Heart right ventricle (tissue), 16 donors: ENCODE results near the gene KRT7. TPM values are rescaled to one million over a fixed set of nuclear protein-coding genes. Genes with fewer than 3 reads are reported as not detected.
"Not testable (repeated sequence)": the region's sequence is repeated elsewhere in the genome, so short reads cannot be mapped to it uniquely, and the experiment has no call there.

Source experiments
- ATAC-seq, 8 donors: fragments of 200-7000 bp; cut with Tn5 transposase; one replicate each; pipeline ENCODE4 v1.9.1; 2020; ENCODE audit warnings: mild to moderate bottlenecking in 8 of 8, moderate library complexity in 8 of 8, moderate number of reproducible peaks in 1 of 8
- DNase-seq, 2 donors: peaks; one replicate each; pipeline ENCODE4 v3.0.0-alpha.2; 2020
- H3K27ac ChIP-seq, 10 donors: fragments of 200-600 bp; sonication (generic) in 2 of 10; one replicate each; pipeline versions ENCODE4 v1.5.0 to v1.8.0; 2020 to 2022; ENCODE audit warnings: mild to moderate bottlenecking in 3 of 10
- H3K27me3 ChIP-seq, 7 donors: fragments of 200-600 bp; one replicate each; pipeline ENCODE4 v1.8.0; 2021 to 2022; ENCODE audit warnings: mild to moderate bottlenecking in 2 of 7
- H3K36me3 ChIP-seq, 9 donors: fragments of 200-600 bp; sonication (generic) in 1 of 9; one replicate each; pipeline versions ENCODE4 v1.5.0 to v1.8.0; 2020 to 2022; ENCODE audit warnings: mild to moderate bottlenecking in 2 of 9
- H3K4me1 ChIP-seq, 9 donors: fragments of 200-600 bp; sonication (generic) in 1 of 9; one replicate each; pipeline versions ENCODE4 v1.5.0 to v1.8.0; 2020 to 2022; ENCODE audit warnings: mild to moderate bottlenecking in 4 of 9
- H3K4me3 ChIP-seq, 10 donors: fragments of 200-600 bp; sonication (generic) in 2 of 10; one replicate each; pipeline versions ENCODE4 v1.5.0 to v1.8.0; 2020 to 2022; ENCODE audit warnings: mild to moderate bottlenecking in 7 of 10, moderate library complexity in 2 of 10
- H3K9me3 ChIP-seq, 11 donors: fragments of 200-600 bp in 10 of 11; sonication (generic) in 2 of 11; one replicate each; pipeline versions ENCODE4 v1.5.0 to v1.8.0; 2013 to 2022; ENCODE audit warnings: mild to moderate bottlenecking in 2 of 11, control low read depth in 1 of 11, moderate library complexity in 1 of 11
- CTCF ChIP-seq, 9 donors: fragments of 200-600 bp; sonication (generic) in 2 of 9; IDR thresholded peaks; one replicate each; pipeline versions ENCODE4 v1.5.0 to v1.8.0; 2021 to 2022; ENCODE audit warnings: antibody characterized with exemption in 9 of 9, mild to moderate bottlenecking in 5 of 9, moderate library complexity in 1 of 9
- WGBS, 2 donors: extraction: QIAGEN DNeasy Blood & Tissue Kit; methylation state at CpG; one replicate each; pipeline ENCODE4 v1.1.7; 2013; ENCODE audit warnings: inconsistent platforms in 1 of 2; 5-methylcytosine and 5-hydroxymethylcytosine counted together
- intact Hi-C, 10 donors: fragments of 100-400 bp; cut with DNase I; formaldehyde crosslinking; loops; one replicate each; pipeline versions ENCODE4 v1.11.1 to v1.14.2; 2022
- polyA plus RNA-seq, 2 donors: library from polyadenylated mRNA; stranded (reverse); fragments of 200-250 nt; gene quantifications; one replicate each; pipeline ENCODE4 v1.2.3, GENCODE V29; 2013
- total RNA-seq, 10 donors: library from RNA; stranded (reverse); fragmentation: NEBNext Ultra II Directional in 3 of 10; extraction: Animal tissue kit (Norgen Biotek cat#: 25700) in 3 of 10; gene quantifications; one replicate each; pipeline versions ENCODE4 v1.2.1 to v1.2.4, GENCODE V29; 2021 to 2023
- donor health status: Arrhythmogenic right ventricular cardiomyopathy.
- donor health status: ischemic (EF 13 %, LVEDD 7.1; RV severe dilation, severe dysfunction).
- donor health status: healthy with polysubstance abuse.
- donor health status: DM: no; HTN: yes; CAD: no.
- donor health status: DM: no; HTN: no; CAD: no.
- donor health status: ischemic (EF 25% LVEDD 6.9; RV normal size, moderate dysfunction).
- donor health status: ischemic (EF 25% LVEDD 5.7; RV mildly dilated, moderate dysfunction).
- donor health status: healthy.
- donor health status: DM: yes; HTN: yes; CAD: no.
- donor health status: Ischemic cardiomyopathy.
- donor health status: ischemic (EF 35%, LVEDD 5.7; RV mildly dilated, moderate dysfunction).
- donor health status: nonischemic (EF 11% LVEDD 7.7; RV severe dilation, severe dysfunction).
- donor health status: DM: yes; HTN: yes; CAD: no.
- donor health status: PGD.
- donor health status: ischemic (EF 29% LVEDD 5.4; RV normal size, mild dysfunction).
- donor health status: nonischemic (EF 23%, LVEDD 6.1; RV moderate dilation, normal function).

Gene KRT7
- total and polyA plus RNA-seq, 12 donors: 0.59 to 10.8 (median 1.8) TPM; not detected in 3

DNA sequence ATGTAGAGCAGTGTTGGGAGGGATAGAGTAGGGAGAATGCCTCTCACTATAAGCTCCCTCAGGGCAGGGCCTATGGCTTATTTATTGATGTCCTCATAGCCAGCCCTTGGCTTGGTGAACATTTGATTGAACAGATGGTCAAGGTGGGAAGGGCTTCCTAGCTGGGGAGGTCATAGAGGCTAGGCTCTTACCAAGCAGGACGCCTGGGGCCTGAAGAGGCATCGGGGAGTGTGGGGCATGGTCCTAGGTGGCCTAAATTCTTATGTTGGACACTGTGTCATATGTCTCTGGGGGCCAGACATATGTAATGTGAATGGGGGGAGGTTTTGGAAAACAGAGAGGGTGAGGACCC lies 23.5 kb downstream of the KRT7 start:
- 61 to 86% methylated on average over 2 of the region's 2 CpGs for WGBS, 2 donors
- intact Hi-C loops: no loop called here
- peaks cover 16 to 84% (median 76%) of the 10 kb centered on the region in 7 donors for H3K27me3 ChIP-seq

DNA sequence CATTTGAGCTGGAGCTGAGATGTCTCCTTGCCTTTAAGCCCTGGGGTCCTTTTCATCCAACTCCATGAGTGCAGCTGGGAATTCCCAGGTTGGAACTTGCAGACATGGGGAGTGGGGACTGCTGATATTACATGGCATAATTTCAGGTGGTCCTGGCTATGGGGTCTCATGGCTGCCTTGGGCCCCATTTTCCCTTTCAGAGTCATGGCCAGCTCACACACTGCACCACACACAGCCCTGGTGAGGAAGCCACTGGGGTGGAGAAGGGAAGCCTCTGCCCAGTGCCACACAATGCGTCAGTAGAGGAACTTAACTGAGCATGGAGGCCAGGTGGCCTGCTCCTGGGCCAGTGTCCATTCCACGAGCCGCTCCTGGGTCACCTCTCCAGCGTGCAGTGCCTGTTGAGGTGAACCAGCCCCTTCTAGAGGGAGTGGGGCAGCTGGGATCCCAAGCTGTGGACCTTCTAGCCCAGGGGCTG lies 24.1 kb downstream of the KRT7 start:
- H3K4me1 ChIP-seq: peaks cover 5 to 9% (median 6%) of the 10 kb centered on the region in 9 donors
- TF ChIP-seq CTCF (IDR thresholded peaks at IDR 0.05): no peak
- ATAC-seq (no peak), DNase-seq (no peak)
- no peak overlapping the region for H3K27ac ChIP-seq
- WGBS, 2 donors: 92% methylated on average over 4 of the region's 4 CpGs
- no peaks in the 10 kb centered on the region for H3K36me3 ChIP-seq
- H3K9me3 ChIP-seq: no peaks in the 10 kb centered on the region
- peaks cover 16 to 89% (median 80%) of the 10 kb centered on the region in 7 donors for H3K27me3 ChIP-seq
- intact Hi-C loops: no loop called here
- no peak overlapping the region for H3K4me3 ChIP-seq

More for the DNA sequence above, 23.5 kb downstream of the KRT7 start:
- Histone ChIP-seq H3K4me3 (no peak overlapping the region), H3K27ac (no peak overlapping the region), H3K9me3 (no peaks in the 10 kb centered on the region), H3K36me3 (no peaks in the 10 kb centered on the region), H3K4me1 (peaks cover 5 to 9% (median 6%) of the 10 kb centered on the region in 9 donors)
- TF ChIP-seq CTCF (IDR thresholded peaks at IDR 0.05): no peak
- no peak for ATAC-seq
- no peak for DNase-seq

DNA sequence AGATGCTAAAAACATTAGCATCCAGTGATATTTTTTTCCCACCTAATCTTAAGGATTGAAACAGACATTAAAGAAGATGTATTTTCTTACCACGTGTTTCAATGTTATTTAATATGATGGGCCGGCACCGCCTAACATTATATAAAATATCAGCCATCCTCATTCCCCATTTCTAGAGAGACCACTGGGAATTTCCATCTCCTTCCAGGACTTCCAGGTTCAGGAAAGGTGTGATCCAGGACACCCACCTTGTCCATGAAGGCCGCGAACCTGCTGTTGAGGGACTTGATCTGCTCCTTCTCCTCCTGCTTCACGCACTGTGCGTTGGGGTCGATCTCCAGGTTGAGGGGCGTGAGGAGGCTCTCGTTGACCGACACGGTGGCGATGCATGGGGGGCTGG lies 24.9 kb downstream of the KRT7 start:
- H3K4me1 ChIP-seq, H3K27ac ChIP-seq, intact Hi-C loops, H3K9me3 ChIP-seq, DNase-seq, H3K36me3 ChIP-seq, ATAC-seq: not testable (repeated sequence)
- peak overlapping the region in 1 of 10 donors; percentile 5 for H3K4me3 ChIP-seq
- peaks cover 16 to 97% (median 84%) of the 10 kb centered on the region in 7 donors for H3K27me3 ChIP-seq
- 46 to 52% methylated on average over 12 to 13 of the region's 13 CpGs for WGBS, 2 donors

GRCh38 chr12:52258335-52258901 lies 25.4 kb downstream of the KRT7 start:
- Histone ChIP-seq H3K4me3 (peak overlapping the region in 6 of 10 donors; percentile 5 to 27 (median 20)), H3K27ac (no peak overlapping the region), H3K27me3 (peaks cover 16 to 99% (median 81%) of the 10 kb centered on the region in 7 donors), H3K36me3 (no peaks in the 10 kb centered on the region), H3K4me1 (peaks cover 5 to 9% (median 6%) of the 10 kb centered on the region in 9 donors), H3K9me3 (no peaks in the 10 kb centered on the region)
- peak in 1 of 9 donors; percentile 14 for TF ChIP-seq CTCF (IDR thresholded peaks at IDR 0.05)
- ATAC-seq (peak in 3 of 8 donors; percentile 22 to 46 (median 37)), DNase-seq (peak in 1 of 2 donors; percentile 33)
- 6 to 7% methylated on average over 54 to 72 of the region's 72 CpGs for WGBS, 2 donors
- intact Hi-C loops: no loop called here

- Histone ChIP-seq H3K4me1 (peaks cover 5 to 9% (median 6%) of the 10 kb centered on the region in 9 donors), H3K9me3 (no peaks in the 10 kb centered on the region), H3K27me3 (peaks cover 16 to 87% (median 69%) of the 10 kb centered on the region in 7 donors), H3K36me3 (no peaks in the 10 kb centered on the region), H3K27ac (no peak overlapping the region), H3K4me3 (no peak overlapping the region)
- intact Hi-C loops: no loop called here
- ATAC-seq: no peak
- DNase-seq: no peak
- no peak for TF ChIP-seq CTCF (IDR thresholded peaks at IDR 0.05)
- WGBS, 2 donors: 87 to 90% methylated on average over 6 of the region's 6 CpGs
Observed at GRCh38 chr12:52259657-52260243, 26.7 kb downstream of the KRT7 start.
